ENCODE measurements around the gene ADAMTS3. TPM values are rescaled to one million over a fixed set of nuclear protein-coding genes. Genes with fewer than 3 reads are reported as not detected.

Gene ADAMTS3
- total and polyA plus RNA-seq, 2 donors (not counting 3 experiments of a cell fraction or from before 2014, with no cell fraction given) = 0.37 to 1.3 TPM

- no peak overlapping the region for H3K4me2 ChIP-seq (ENCODE audit: insufficient read depth, low read length)
- H2AFZ ChIP-seq (ENCODE audit: low read depth, low read length) = no peak overlapping the region
- TF ChIP-seq MYC (IDR thresholded peaks at IDR 0.05; ENCODE audit: low read depth, low read length) = no peak
- no peak for TF ChIP-seq POLR2A (IDR thresholded peaks at IDR 0.05; ENCODE audit: low read depth, low read length)
- TF ChIP-seq FOS (IDR thresholded peaks at IDR 0.05; ENCODE audit: borderline replicate concordance, insufficient read depth, low read length) = no peak
- TF ChIP-seq, protein P1, sequence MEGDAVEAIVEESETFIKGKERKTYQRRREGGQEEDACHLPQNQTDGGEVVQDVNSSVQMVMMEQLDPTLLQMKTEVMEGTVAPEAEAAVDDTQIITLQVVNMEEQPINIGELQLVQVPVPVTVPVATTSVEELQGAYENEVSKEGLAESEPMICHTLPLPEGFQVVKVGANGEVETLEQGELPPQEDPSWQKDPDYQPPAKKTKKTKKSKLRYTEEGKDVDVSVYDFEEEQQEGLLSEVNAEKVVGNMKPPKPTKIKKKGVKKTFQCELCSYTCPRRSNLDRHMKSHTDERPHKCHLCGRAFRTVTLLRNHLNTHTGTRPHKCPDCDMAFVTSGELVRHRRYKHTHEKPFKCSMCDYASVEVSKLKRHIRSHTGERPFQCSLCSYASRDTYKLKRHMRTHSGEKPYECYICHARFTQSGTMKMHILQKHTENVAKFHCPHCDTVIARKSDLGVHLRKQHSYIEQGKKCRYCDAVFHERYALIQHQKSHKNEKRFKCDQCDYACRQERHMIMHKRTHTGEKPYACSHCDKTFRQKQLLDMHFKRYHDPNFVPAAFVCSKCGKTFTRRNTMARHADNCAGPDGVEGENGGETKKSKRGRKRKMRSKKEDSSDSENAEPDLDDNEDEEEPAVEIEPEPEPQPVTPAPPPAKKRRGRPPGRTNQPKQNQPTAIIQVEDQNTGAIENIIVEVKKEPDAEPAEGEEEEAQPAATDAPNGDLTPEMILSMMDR (IDR thresholded peaks at IDR 0.05; ENCODE audit: extremely low read depth in 1 of 2, insufficient read depth in 1 of 2, low read depth in 1 of 2, low read length in 2 of 2) = no peak
- TF ChIP-seq GATA2 (IDR thresholded peaks at IDR 0.05; ENCODE audit: insufficient read depth, insufficient read length, low read depth, low read length) = no peak
- no peak for TF ChIP-seq JUN (IDR thresholded peaks at IDR 0.05; ENCODE audit: borderline replicate concordance, insufficient read depth, insufficient read length, low read depth)
- no peak for TF ChIP-seq POLR2AphosphoS5 (IDR thresholded peaks at IDR 0.05; ENCODE audit: insufficient read depth, low read depth, low read length)
- no peak for TF ChIP-seq MAX (IDR thresholded peaks at IDR 0.05; ENCODE audit: insufficient read depth, insufficient read length)
- no peak for TF ChIP-seq EZH2 (IDR thresholded peaks at IDR 0.05; ENCODE audit: borderline replicate concordance, low read depth, low read length, severe bottlenecking)
- FAIRE-seq = peak; percentile 66
- peak; percentile 63 for DNase-seq (ENCODE audit: low read depth, low spot score)
- H3K4me1 ChIP-seq (ENCODE audit: control insufficient read depth, extremely low read depth, insufficient read depth, low read length) = peaks cover 22% of the 10 kb centered on the region
- H3K79me2 ChIP-seq (ENCODE audit: control insufficient read depth, insufficient read depth, low read length) = no peaks in the 10 kb centered on the region
- H3K27ac ChIP-seq (ENCODE audit: insufficient read depth, low read depth, low read length) = no peak overlapping the region
- no peaks in the 10 kb centered on the region for H3K27me3 ChIP-seq (ENCODE audit: control insufficient read depth in 2 of 2, insufficient read depth in 2 of 2, low read length in 2 of 2)
- H3K36me3 ChIP-seq (ENCODE audit: control insufficient read depth in 2 of 2, extremely low read depth in 1 of 2, insufficient read depth in 2 of 2, low read length in 2 of 2) = no peaks in the 10 kb centered on the region
- dilution Hi-C loops (cut with MboI; ENCODE audit: extremely low pct_ligation_motif_present, low sequenced_read_pairs) (no loop called here), intact Hi-C loops (cut with micrococcal nuclease) (loop anchor here (5.0 kb wide), 1 partner anchor 657 kb away; no protein-coding TSS in a partner anchor)
- no peak overlapping the region for H3K9ac ChIP-seq (replicated peaks; ENCODE audit: extremely low read depth, insufficient read depth, low read length)
- H3K4me3 ChIP-seq (replicated peaks in 1 of 3; ENCODE audit: insufficient read depth in 1 of 3, low read depth in 1 of 3, low read length in 3 of 3) = no peak overlapping the region
- no peaks in the 10 kb centered on the region for H3K9me3 ChIP-seq (replicated peaks; ENCODE audit: control insufficient read depth, insufficient read depth, low read length)
- no TSS peak for BruUV-seq (replicated peaks)
- no peaks in the 10 kb centered on the region for H4K20me1 ChIP-seq (replicated peaks; ENCODE audit: control insufficient read depth, extremely low read depth, insufficient read depth, low read length)
- no peaks in the 10 kb centered on the region for H3K9me1 ChIP-seq (replicated peaks; ENCODE audit: control insufficient read depth, extremely low read depth, insufficient read depth, low read length)
- POLR2A ChIA-PET = no interaction called here
- CTCF ChIA-PET = interaction anchor here (1.1 to 7.3 kb wide), 3 partner anchors 11 to 19 kb away, joined by 4 to 40 read pairs (median 12); no protein-coding TSS in a partner anchor
Measured at GRCh38 chr4:72314869-72315268, 254.2 kb downstream of the ADAMTS3 start.
